H9 (cell line): ENCODE results near the gene ADGRG1. TPM values are rescaled to one million over a fixed set of nuclear protein-coding genes. Genes with fewer than 3 reads are reported as not detected.

Experiments used
- DNase-seq: peaks from one replicate; pipeline ENCODE4 v3.0.0-alpha.2; 2017
- H2AFZ ChIP-seq: one replicate; pipeline ENCODE4 v1.6.1; 2013; ENCODE audit warnings: mild to moderate bottlenecking, low read length, control low read depth, moderate library complexity
- H2AK5ac ChIP-seq: 2 replicates; pipeline ENCODE4 v1.6.1; 2013; ENCODE audit warnings: low read length, control low read depth, mixed read lengths; ENCODE audit not compliant: insufficient read length
- H2BK120ac ChIP-seq: one replicate; pipeline ENCODE4 v1.6.1; 2013; ENCODE audit warnings: low read depth, mild to moderate bottlenecking, low read length, control low read depth, inconsistent platforms; ENCODE audit not compliant: poor library complexity, severe bottlenecking
- H2BK12ac ChIP-seq: 2 replicates; pipeline ENCODE4 v1.6.1; 2013; ENCODE audit warnings: low read length, control low read depth, mixed read lengths, low read depth; ENCODE audit not compliant: insufficient read length
- H2BK15ac ChIP-seq: 2 replicates; pipeline ENCODE4 v1.6.1; 2013; ENCODE audit warnings: low read depth, low read length, control low read depth
- H2BK20ac ChIP-seq: one replicate; pipeline ENCODE4 v1.6.1; 2013; ENCODE audit warnings: low read depth, mild to moderate bottlenecking, low read length, control low read depth, inconsistent platforms; ENCODE audit not compliant: poor library complexity, severe bottlenecking
- H2BK5ac ChIP-seq: 2 replicates; pipeline ENCODE4 v1.6.1; 2013; ENCODE audit warnings: low read length, control low read depth, mixed read lengths; ENCODE audit not compliant: insufficient read length
- H3K14ac ChIP-seq: 2 replicates; pipeline ENCODE4 v1.6.1; 2013; ENCODE audit warnings: low read length, control low read depth; ENCODE audit not compliant: insufficient read depth
- H3K18ac ChIP-seq: 2 replicates; pipeline ENCODE4 v1.6.1; 2013; ENCODE audit warnings: low read depth, mild to moderate bottlenecking, mixed read lengths, low read length, control low read depth; ENCODE audit not compliant: insufficient read length
- H3K23ac ChIP-seq: 2 replicates; pipeline ENCODE4 v1.6.1; 2013; ENCODE audit warnings: low read length, control low read depth, mixed read lengths, low read depth; ENCODE audit not compliant: insufficient read length
- H3K23me2 ChIP-seq: 2 replicates; pipeline ENCODE4 v1.6.1; 2013; ENCODE audit warnings: low read depth, mild to moderate bottlenecking, mixed read lengths, low read length, control low read depth; ENCODE audit not compliant: insufficient read length, poor library complexity, severe bottlenecking
- H3K27ac ChIP-seq: 2 replicates; pipeline ENCODE4 v1.5.1; 2013; ENCODE audit warnings: low read length, control low read depth, mixed read lengths, low read depth; ENCODE audit not compliant: insufficient read length
- H3K27me3 ChIP-seq: 2 replicates; pipeline ENCODE4 v1.6.1; 2013; ENCODE audit warnings: low read length, control low read depth, inconsistent platforms; ENCODE audit not compliant: insufficient read depth
- H3K4ac ChIP-seq: 2 replicates; pipeline ENCODE4 v1.6.1; 2013; ENCODE audit warnings: low read depth, mild to moderate bottlenecking, control low read depth, inconsistent platforms, low read length, moderate library complexity
- H3K4me1 ChIP-seq: 2 replicates; pipeline ENCODE4 v1.6.1; 2013; ENCODE audit warnings: low read length, control low read depth, inconsistent platforms; ENCODE audit not compliant: insufficient read depth
- H3K4me2 ChIP-seq: 2 replicates; pipeline ENCODE4 v1.6.1; 2013; ENCODE audit warnings: low read length, control low read depth, mixed read lengths; ENCODE audit not compliant: insufficient read length, insufficient read depth
- H3K56ac ChIP-seq: 2 replicates; pipeline ENCODE4 v1.6.1; 2013; ENCODE audit warnings: low read depth, mild to moderate bottlenecking, mixed read lengths, low read length, control low read depth; ENCODE audit not compliant: insufficient read length
- H3K79me1 ChIP-seq: 2 replicates; pipeline ENCODE4 v1.6.1; 2013; ENCODE audit warnings: low read depth, mild to moderate bottlenecking, moderate library complexity, low read length, control low read depth, inconsistent platforms; ENCODE audit not compliant: insufficient read depth, poor library complexity, severe bottlenecking
- H3K79me2 ChIP-seq: 2 replicates; pipeline ENCODE4 v1.6.1; 2013; ENCODE audit warnings: low read length, control low read depth, inconsistent platforms; ENCODE audit not compliant: insufficient read depth
- H3K9ac ChIP-seq: 2 replicates; pipeline ENCODE4 v1.6.1; 2013; ENCODE audit warnings: low read length, control low read depth, mixed read lengths; ENCODE audit not compliant: insufficient read length; ENCODE audit errors: extremely low read depth
- H3K9me3 ChIP-seq: one replicate; pipeline ENCODE4 v1.6.1; 2013; ENCODE audit warnings: low read depth, low read length, inconsistent platforms; ENCODE audit not compliant: control insufficient read depth
- H3T11ph ChIP-seq: one replicate; pipeline ENCODE4 v1.6.1; 2013; ENCODE audit warnings: mild to moderate bottlenecking, low read length, control low read depth, inconsistent platforms
- H4K20me1 ChIP-seq: one replicate; pipeline ENCODE4 v1.6.1; 2013; ENCODE audit not compliant: control insufficient read depth, insufficient read length, insufficient read depth
- H4K5ac ChIP-seq: 2 replicates; pipeline ENCODE4 v1.6.1; 2013; ENCODE audit warnings: low read depth, mild to moderate bottlenecking, mixed read lengths, low read length, control low read depth; ENCODE audit not compliant: insufficient read length
- H4K8ac ChIP-seq: replicated peaks from 2 replicates; pipeline ENCODE4 v1.6.1; 2013; ENCODE audit warnings: low read length, control low read depth, mixed read lengths, low read depth; ENCODE audit not compliant: insufficient read length
- H4K91ac ChIP-seq: 2 replicates; pipeline ENCODE4 v1.6.1; 2013; ENCODE audit warnings: low read depth, mild to moderate bottlenecking, moderate library complexity, mixed read lengths, low read length, control low read depth; ENCODE audit not compliant: insufficient read length
- H3K27ac Mint-ChIP-seq, 3 experiments: 2 replicates in 2 of 3; 3 replicates in 1 of 3; pipeline ENCODE4 v1.8.0; 2020 to 2021; ENCODE audit warnings: mixed read lengths in 3 of 3, mild to moderate bottlenecking in 1 of 3, moderate library complexity in 1 of 3
- H3K27me3 Mint-ChIP-seq: 2 replicates; pipeline ENCODE4 v1.8.0; 2021; ENCODE audit warnings: low read depth, mild to moderate bottlenecking, moderate library complexity, mixed read lengths
- H3K36me3 Mint-ChIP-seq, 3 experiments: 2 replicates in 2 of 3; 3 replicates in 1 of 3; pipeline ENCODE4 v1.8.0; 2020 to 2021; ENCODE audit warnings: low read depth in 3 of 3, mixed read lengths in 3 of 3; ENCODE audit not compliant: insufficient read depth in 1 of 3
- H3K4me1 Mint-ChIP-seq, 2 experiments: 2 replicates each; pipeline ENCODE4 v1.8.0; 2020; ENCODE audit warnings: mixed read lengths in 2 of 2
- H3K4me3 Mint-ChIP-seq, 2 experiments: 2 replicates in 1 of 2; 3 replicates in 1 of 2; pipeline ENCODE4 v1.8.0; 2020 to 2021; ENCODE audit warnings: mild to moderate bottlenecking in 2 of 2, mixed read lengths in 2 of 2, moderate library complexity in 1 of 2
- H3K9me3 Mint-ChIP-seq, 2 experiments: 2 replicates in 1 of 2; 3 replicates in 1 of 2; pipeline ENCODE4 v1.8.0; 2020; ENCODE audit warnings: mild to moderate bottlenecking in 2 of 2, mixed read lengths in 2 of 2, moderate library complexity in 1 of 2
- WGBS: extraction: QIAGEN DNeasy Blood & Tissue Kit; methylation state at CpG from one replicate; pipeline ENCODE4 v1.1.7; 2013; ENCODE audit warnings: missing lambda C conversion rate, low lambda C conversion rate, mixed read lengths; ENCODE audit not compliant: insufficient read length; ENCODE audit errors: extremely low coverage; 5-methylcytosine and 5-hydroxymethylcytosine counted together
- total RNA-seq: library from RNA; stranded (reverse); gene quantifications from 2 replicates; pipeline ENCODE4 v1.2.1, GENCODE V29; 2021
- TF ChIP-seq, protein P1 (sequence below): fragments of 200-600 bp; sonication (generic); conservative IDR thresholded peaks from 3 replicates; pipeline ENCODE4 v1.8.0; 2021; ENCODE audit warnings: antibody characterized with exemption, mild to moderate bottlenecking

Gene ADGRG1
- total RNA-seq, 1 experiment from 2014 or later: 1.1 TPM

DNA sequence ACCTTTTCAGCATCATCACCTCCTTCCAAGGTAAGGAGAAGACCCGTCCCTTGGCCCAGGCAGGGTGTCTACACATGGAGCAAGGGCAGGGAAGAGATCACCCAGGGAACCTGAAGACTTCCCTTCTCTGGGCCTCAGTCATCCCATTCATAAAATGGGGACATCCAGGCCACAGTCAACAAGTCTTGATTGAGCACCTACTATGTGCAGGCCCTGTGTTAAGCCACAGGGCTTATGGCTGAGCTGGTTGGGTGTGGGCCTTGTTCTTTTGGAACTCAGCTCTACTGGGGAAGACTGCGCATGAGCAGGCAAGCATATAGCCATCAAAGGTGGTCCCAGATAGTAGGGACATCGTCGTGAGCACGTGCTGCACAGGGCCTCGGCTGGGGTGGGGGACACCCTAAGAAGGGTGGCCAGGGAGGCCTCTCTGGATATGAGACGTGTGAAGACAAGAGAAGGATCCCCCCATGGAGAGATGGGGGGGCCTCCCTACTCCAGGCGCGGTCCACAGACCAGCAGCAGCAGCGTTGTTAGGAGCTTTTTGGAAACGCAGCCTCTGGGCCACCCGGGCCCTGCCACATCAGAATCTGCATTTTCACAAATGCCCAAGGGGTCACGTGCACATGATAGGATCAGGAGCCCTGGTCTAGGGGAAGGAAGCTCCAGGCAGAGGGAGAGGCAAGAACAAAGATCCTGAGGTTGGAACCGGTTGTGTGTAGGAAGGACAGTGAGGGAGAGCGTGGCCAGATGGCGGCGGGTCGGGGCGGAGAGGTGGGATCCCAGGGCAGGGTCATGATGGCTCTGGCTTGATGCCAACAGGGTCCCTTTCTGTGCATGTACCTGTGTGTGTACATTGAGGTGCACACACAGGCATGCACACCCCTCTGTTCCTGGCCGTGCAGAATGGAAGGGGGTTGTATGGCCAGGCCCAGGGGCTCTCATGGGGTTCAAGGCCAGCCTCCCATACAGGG is 33.8 kb downstream of the ADGRG1 start:
- no peak overlapping the region for H2BK20ac ChIP-seq
- Mint-ChIP-seq H3K36me3 (no peaks in the 10 kb centered on the region), H3K4me3 (no peak overlapping the region), H3K9me3 (no peaks in the 10 kb centered on the region), H3K4me1 (peaks cover 0 to 3% of the 10 kb centered on the region in 2 experiments; a peak in 1 of 4 replicates), H3K27me3 (no peaks in the 10 kb centered on the region; the same call in 1 of the 2 replicates), H3K27ac (peak overlapping the region in 2 of 3 experiments; percentile 23 to 93; a peak in 2 of 7 replicates)
- no peak overlapping the region for H4K91ac ChIP-seq
- H3K9me3 ChIP-seq: no peaks in the 10 kb centered on the region
- H2AK5ac ChIP-seq: no peak overlapping the region
- no peak overlapping the region for H3K4ac ChIP-seq
- no peak overlapping the region for H4K8ac ChIP-seq
- H4K5ac ChIP-seq: no peak overlapping the region
- no peak overlapping the region for H2BK5ac ChIP-seq
- no peak overlapping the region for H3K9ac ChIP-seq
- no peak overlapping the region for H3T11ph ChIP-seq
- 0 out of 2 replicates have a peak, but pooled peaks cover 1% of the 10 kb centered on the region for H3K27me3 ChIP-seq
- H3K18ac ChIP-seq: no peak overlapping the region
- H3K56ac ChIP-seq: no peak overlapping the region
- H3K79me1 ChIP-seq: no peaks in the 10 kb centered on the region
- H3K4me2 ChIP-seq: no peak overlapping the region
- H3K23ac ChIP-seq: no peak overlapping the region
- no peak overlapping the region for H2BK15ac ChIP-seq
- no peak for DNase-seq
- H2BK12ac ChIP-seq: no peak overlapping the region
- TF ChIP-seq, protein P1, sequence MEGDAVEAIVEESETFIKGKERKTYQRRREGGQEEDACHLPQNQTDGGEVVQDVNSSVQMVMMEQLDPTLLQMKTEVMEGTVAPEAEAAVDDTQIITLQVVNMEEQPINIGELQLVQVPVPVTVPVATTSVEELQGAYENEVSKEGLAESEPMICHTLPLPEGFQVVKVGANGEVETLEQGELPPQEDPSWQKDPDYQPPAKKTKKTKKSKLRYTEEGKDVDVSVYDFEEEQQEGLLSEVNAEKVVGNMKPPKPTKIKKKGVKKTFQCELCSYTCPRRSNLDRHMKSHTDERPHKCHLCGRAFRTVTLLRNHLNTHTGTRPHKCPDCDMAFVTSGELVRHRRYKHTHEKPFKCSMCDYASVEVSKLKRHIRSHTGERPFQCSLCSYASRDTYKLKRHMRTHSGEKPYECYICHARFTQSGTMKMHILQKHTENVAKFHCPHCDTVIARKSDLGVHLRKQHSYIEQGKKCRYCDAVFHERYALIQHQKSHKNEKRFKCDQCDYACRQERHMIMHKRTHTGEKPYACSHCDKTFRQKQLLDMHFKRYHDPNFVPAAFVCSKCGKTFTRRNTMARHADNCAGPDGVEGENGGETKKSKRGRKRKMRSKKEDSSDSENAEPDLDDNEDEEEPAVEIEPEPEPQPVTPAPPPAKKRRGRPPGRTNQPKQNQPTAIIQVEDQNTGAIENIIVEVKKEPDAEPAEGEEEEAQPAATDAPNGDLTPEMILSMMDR: no peak
- H2BK120ac ChIP-seq: no peak overlapping the region
- no peak overlapping the region for H2AFZ ChIP-seq
- no CpG with 5 or more reads among the region's 20 CpGs for WGBS
- no peaks in the 10 kb centered on the region for H3K4me1 ChIP-seq
- H3K79me2 ChIP-seq: no peaks in the 10 kb centered on the region
- no peak overlapping the region for H3K27ac ChIP-seq
- H3K23me2 ChIP-seq: no peaks in the 10 kb centered on the region
- no peaks in the 10 kb centered on the region for H4K20me1 ChIP-seq
- no peak overlapping the region for H3K14ac ChIP-seq
